Esophagus squamous epithelium (tissue), 5 donors: ENCODE measurements around the gene SLC25A41. TPM values are rescaled to one million over a fixed set of nuclear protein-coding genes. Genes with fewer than 3 reads are reported as not detected.

Experiments
- DNase-seq: peaks from one replicate; lab custom pipeline; 2025; lab: John Stamatoyannopoulos, UW
- H3K27ac ChIP-seq, 4 donors: fragments of 200-600 bp; sonication (generic); one replicate each; pipeline ENCODE4 v1.5.1; 2016 to 2019; ENCODE audit warnings: mild to moderate bottlenecking in 1 of 4
- H3K27me3 ChIP-seq, 4 donors: fragments of 200-600 bp; sonication (generic); 1 replicate in 3 of 4; 2 replicates in 1 of 4; pipeline versions ENCODE4 v1.5.1 to v1.6.0; 2017 to 2021; ENCODE audit warnings: antibody characterized with exemption in 1 of 4
- H3K36me3 ChIP-seq, 3 donors: fragments of 200-600 bp; sonication (generic); one replicate each; pipeline ENCODE4 v1.5.1; 2016 to 2019
- H3K4me1 ChIP-seq, 3 donors: fragments of 200-600 bp; sonication (generic); one replicate each; pipeline ENCODE4 v1.5.1; 2017 to 2019
- H3K4me3 ChIP-seq, 4 donors: fragments of 200-600 bp; sonication (generic); 1 replicate in 3 of 4; 2 replicates in 1 of 4; pipeline ENCODE4 v1.5.1; 2016 to 2019; ENCODE audit warnings: mild to moderate bottlenecking in 2 of 4, moderate library complexity in 1 of 4
- H3K9me3 ChIP-seq, 3 donors: fragments of 200-600 bp; sonication (generic); one replicate each; pipeline ENCODE4 v1.5.1; 2016 to 2019
- CTCF ChIP-seq, 6 experiments: fragments of 450-650 bp in 4 of 6; fragments of 200-600 bp in 2 of 6; sonication (generic) in 2 of 6; IDR thresholded peaks; one replicate each; pipeline ENCODE4 v1.5.1; 2016 to 2019; ENCODE audit warnings: antibody characterized with exemption in 6 of 6, mild to moderate bottlenecking in 4 of 6, moderate library complexity in 4 of 6
- POLR2A ChIP-seq, 4 donors: fragments of 450-650 bp; IDR thresholded peaks; one replicate each; pipeline ENCODE4 v1.6.1; 2017; ENCODE audit warnings: antibody characterized with exemption in 4 of 4, mild to moderate bottlenecking in 4 of 4, moderate library complexity in 3 of 4
- WGBS, 2 donors: methylation state at CpG; one replicate each; pipeline ENCODE4 v1.1.5; 2018; 5-methylcytosine and 5-hydroxymethylcytosine counted together
- intact Hi-C: fragments of 100-400 bp; cut with DNase I; formaldehyde crosslinking; loops from one replicate; pipeline ENCODE4 v1.15.0; 2022
- total RNA-seq, 4 donors: library from RNA; depleted of rRNA; stranded (reverse); fragments of >200 nt; gene quantifications; one replicate each; pipeline ENCODE4 v1.1.0, GENCODE V29; 2016
- donor health status: DM: yes; HTN: yes; CAD: no.

Gene SLC25A41
- total RNA-seq, 4 donors from 2014 or later: 0.38 TPM; not detected in 3

- H3K4me3 ChIP-seq: peak overlapping the region; percentile 69 to 75 (median 73)
- no peaks in the 10 kb centered on the region for H3K9me3 ChIP-seq
- intact Hi-C loops: no loop called here
- peaks cover 0 to 35% (median 0%) of the 10 kb centered on the region in 3 donors for H3K36me3 ChIP-seq
- H3K27me3 ChIP-seq: peaks cover 0 to 26% (median 0%) of the 10 kb centered on the region in 4 donors
- no peak for DNase-seq
- no peak for TF ChIP-seq CTCF (IDR thresholded peaks at IDR 0.05)
- no peak for TF ChIP-seq POLR2A (IDR thresholded peaks at IDR 0.05)
- WGBS, 2 donors: 19 to 80% methylated on average over 1 to 9 of the region's 9 CpGs
- H3K27ac ChIP-seq: peak overlapping the region in 3 of 4 donors; percentile 84 to 94 (median 91)
- peaks cover 0 to 49% (median 10%) of the 10 kb centered on the region in 3 donors for H3K4me1 ChIP-seq
Observed at GRCh38 chr19:6465006-6465405, 31.4 kb upstream of the SLC25A41 start.

- Histone ChIP-seq H3K9me3 (no peaks in the 10 kb centered on the region), H3K27me3 (peaks cover 0 to 26% (median 0%) of the 10 kb centered on the region in 4 donors), H3K36me3 (peaks cover 0 to 35% (median 0%) of the 10 kb centered on the region in 3 donors), H3K4me3 (peak within 1 kb of the TSS; percentile 69 to 75 (median 73)), H3K27ac (peak within 1 kb of the TSS; percentile 74 to 94 (median 88)), H3K4me1 (peaks cover 0 to 56% (median 10%) of the 10 kb centered on the region in 3 donors)
- no peak for TF ChIP-seq CTCF (IDR thresholded peaks at IDR 0.05)
- TF ChIP-seq POLR2A (IDR thresholded peaks at IDR 0.05): peak in 3 of 4 donors; percentile 27 to 55 (median 28)
- 0 to 5% methylated on average over 3 to 18 of the region's 65 CpGs for WGBS, 2 donors
- intact Hi-C loops: no loop called here
- no peak for DNase-seq
Observed at GRCh38 chr19:6464070-6464873, 30.7 kb upstream of the SLC25A41 start, which contains the start of gene CRB3. Gene CRB3, plus strand, starts transcription at chr19:6464271. Its CDS starts 431 bp downstream, at chr19:6464702.

GRCh38 chr19:6460099-6460884 is 26.7 kb upstream of the SLC25A41 start:
- peak overlapping the region; percentile 71 to 94 (median 88) for H3K4me3 ChIP-seq

More at GRCh38 chr19:6460099-6460884, 26.7 kb upstream of the SLC25A41 start:
- Histone ChIP-seq H3K27ac (peak overlapping the region; percentile 83 to 94 (median 89)), H3K36me3 (peaks cover 0 to 21% (median 0%) of the 10 kb centered on the region in 3 donors), H3K27me3 (peaks cover 0 to 22% (median 0%) of the 10 kb centered on the region in 4 donors), H3K4me1 (peaks cover 0 to 71% (median 20%) of the 10 kb centered on the region in 3 donors), H3K9me3 (no peaks in the 10 kb centered on the region)
- peak; percentile 74 for DNase-seq
- intact Hi-C loops: no loop called here
- TF ChIP-seq POLR2A (IDR thresholded peaks at IDR 0.05): peak in 2 of 4 donors; percentile 22 to 44
- TF ChIP-seq CTCF (IDR thresholded peaks at IDR 0.05): peak; percentile 60 to 77 (median 70)
- 0 to 1% methylated on average over 29 to 39 of the region's 57 CpGs for WGBS, 2 donors
